UCSD-AML1 (cell line): ENCODE measurements around the gene CDH15.

Experiments used
- DNase-seq: peaks from one replicate; lab custom pipeline; 2025; ENCODE audit not compliant: unreplicated experiment; lab: John Stamatoyannopoulos, UW

CDH15 gene

DNA sequence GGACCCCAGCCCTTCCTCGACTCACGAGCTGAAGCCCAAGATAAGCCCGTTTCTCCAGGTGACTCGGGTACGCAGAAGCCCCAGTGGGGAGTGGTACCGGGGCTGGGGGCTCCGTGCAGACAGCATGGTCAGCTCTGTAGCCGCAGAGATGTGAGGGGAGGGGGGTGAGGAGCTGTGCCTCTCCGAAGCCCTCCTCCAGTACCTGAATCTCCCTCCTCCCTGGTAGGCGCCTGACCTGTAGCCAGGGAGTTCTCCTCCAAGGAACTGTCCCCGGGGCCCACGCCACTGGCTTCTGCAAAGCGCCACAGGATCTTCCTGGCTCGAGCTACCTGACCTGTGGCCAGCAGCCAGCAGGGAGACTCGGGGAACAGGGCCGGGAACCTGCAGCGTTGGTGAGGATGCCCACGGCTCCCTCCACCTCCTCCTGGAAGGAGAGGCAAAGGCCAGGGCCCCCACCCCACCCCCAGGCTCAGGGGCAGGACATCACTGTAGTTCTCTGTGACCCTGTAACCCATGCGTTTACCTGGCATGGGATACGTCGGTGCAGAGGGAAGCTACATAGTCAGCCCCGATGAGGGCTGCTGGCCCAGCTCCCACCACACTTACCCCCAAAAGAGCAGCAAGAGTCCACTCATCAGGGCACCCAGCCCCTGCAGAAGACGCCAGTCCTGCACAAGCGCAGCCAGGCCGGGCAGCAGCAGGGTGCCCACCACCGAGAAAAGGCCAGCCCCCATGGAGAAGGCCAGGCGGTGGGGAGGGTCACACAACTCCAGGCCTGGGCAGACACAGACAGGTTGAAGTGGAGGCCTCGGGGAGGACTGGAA lies 27.1 kb downstream of the CDH15 start:
- DNase-seq = no peak

DNA sequence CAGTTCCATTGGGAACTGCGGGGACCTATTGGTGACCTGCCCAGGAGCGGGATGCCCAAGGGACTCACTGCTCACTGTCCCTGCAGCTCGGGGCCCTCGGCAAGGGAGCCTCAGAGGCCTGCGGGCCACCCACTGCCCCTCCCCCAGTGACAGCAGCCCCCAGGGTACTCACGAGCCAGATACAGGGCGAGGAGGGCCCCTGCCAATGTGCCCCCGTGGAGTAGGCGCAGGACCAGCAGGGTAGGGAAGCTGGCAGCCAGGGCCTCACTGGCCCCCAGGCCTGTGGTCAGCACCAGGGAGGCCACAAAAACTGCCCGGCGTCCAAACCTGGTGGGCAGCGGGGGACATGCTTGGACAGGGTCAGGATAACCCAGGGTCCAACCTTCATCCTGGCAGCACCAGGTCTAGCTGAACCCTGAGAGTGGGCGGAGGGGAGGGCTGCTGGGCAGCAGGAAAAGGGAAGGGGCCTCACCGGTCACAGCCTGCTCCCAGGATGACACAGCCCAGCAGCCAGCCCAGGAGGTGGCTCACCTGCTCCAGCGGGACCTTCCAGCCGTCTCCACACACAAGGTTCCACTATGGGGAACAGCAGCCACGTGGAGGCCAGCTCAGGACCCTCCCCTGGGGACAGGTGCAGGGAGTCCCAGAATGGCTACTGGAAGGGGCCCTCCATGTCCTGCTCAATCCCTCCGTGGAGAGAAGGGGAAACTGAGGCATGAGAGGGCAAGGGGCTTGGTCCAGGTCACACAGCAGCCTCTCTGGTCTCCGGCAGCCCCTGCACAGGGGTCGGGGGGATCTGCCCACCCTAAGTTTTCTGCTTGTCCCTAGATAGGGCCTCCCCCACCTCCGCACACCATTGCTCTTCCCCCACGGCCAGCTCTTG lies 27.9 kb downstream of the CDH15 start:
- no peak for DNase-seq

DNA sequence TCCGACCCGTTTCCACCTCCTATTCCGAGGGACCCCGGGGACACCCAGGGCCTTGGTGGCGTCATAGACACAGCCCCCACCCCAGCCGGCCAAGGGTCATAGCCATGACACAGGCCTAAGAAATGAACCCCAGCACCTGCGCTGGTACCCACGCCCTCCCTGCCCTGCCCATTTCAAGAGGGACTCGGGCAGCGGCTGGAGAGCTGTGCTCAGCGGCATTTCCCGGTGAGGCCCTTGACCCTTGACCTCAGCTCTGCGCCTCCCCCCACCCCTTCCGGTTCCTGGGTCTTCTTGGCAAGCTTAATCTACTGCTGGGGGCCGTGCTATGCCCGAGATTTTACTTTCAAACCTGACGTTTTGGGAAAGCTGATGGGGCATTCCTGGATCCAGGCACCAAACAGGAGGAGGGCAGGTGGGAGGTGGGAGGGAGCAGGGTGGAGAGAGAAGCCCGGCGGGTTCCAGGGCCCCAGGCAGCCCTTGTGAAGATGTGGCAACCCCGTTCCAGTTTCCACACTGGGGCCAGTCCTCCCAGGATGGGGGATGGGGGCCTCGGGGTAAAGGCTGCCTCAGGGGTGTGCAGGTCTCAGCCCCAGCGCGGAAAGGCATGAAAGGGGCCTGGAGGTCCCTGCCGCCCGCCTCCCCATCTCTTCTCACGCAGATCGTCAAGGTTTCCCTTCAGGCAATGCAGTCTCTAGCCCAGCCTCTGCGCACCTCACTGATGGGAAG lies 28.7 kb downstream of the CDH15 start, which contains the start of gene SLC22A31:
Gene SLC22A31, minus strand, starts transcription at position 414 of the 726 bp plus-strand sequence. Its CDS starts 36 bp downstream, at position 378.
- no peak for DNase-seq

- no peak for DNase-seq
Measured at GRCh38 chr16:89200850-89201411, 29.4 kb downstream of the CDH15 start.

GRCh38 chr16:89201439-89202377 lies 30.2 kb downstream of the CDH15 start:
- no peak for DNase-seq

GRCh38 chr16:89202422-89203215 lies 31.1 kb downstream of the CDH15 start:
- no peak for DNase-seq

- no peak for DNase-seq
Measured at GRCh38 chr16:89207993-89208392, 36.4 kb downstream of the CDH15 start.

- no peak for DNase-seq
Measured at GRCh38 chr16:89209522-89210044, 38.0 kb downstream of the CDH15 start.

- DNase-seq = no peak
Measured at GRCh38 chr16:89210165-89210903, 38.8 kb downstream of the CDH15 start.

DNA sequence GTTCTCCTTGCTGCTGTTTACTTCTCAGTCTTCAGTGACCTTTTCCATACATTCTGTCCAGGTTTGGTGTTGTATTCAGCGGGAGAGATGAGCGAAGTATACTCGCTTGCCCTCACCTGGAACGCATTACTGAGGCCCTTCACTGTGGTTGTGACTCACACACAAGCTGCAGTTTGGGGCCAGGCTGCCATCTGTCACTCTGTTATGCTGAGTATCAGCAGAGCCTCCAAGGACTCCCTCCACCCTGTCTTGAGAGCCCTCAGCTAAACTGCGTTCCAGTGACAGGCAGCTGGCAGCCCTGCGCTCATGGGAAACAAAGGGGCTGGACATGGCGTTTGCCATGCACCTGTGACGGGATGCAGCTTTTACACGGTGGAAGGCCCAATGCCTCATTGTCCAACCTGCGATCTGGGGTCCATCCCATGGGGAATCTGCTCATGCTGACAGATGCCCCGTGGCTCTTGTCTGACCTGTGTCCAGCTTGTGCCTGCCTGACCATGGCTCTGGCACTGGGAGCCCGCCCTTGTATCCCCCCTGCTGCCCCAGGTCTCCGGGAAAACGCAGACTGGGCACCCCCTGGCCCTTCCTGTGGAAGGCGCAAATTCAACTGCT lies 39.5 kb downstream of the CDH15 start:
- no peak for DNase-seq

DNA sequence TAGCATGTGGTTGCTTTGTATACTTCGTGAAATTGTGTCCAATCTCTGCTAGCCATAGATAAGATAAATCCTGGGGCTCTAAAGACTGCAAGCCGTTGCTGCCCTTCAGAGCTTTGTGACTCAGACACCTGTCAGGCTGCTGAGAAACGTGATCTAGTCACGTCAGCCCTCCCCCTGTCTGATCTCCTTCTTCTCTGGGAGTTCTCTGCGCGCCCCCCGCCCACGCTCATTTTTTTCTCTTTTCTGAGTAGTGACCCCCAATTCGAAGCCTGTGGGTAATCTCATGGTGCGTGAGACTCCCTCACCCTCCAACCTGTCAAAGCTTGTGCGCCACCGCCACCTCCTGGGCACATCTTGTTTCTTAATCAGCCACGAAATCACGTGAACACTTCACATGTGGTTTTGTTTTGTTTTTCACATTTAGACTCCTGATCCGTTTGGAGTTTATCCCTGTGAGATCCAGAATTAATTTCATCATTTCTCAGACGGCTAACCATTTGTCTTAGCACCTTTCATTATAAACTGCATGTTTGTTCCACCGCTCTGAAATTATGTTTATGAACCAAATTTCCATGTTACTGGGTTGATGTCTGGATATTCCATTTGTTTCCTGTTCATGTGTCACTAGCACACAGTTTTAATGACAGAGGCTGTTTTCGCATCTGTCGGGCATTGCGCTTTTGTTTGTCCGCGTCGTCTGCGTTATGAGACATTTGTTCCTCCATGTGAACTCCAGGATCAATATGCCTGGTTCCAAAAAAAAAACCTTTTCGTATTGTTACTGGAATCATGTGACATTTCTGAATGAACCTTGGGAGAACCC lies 45.0 kb downstream of the CDH15 start:
- DNase-seq = peak; percentile 74

GRCh38 chr16:89217138-89217387 lies 45.5 kb downstream of the CDH15 start:
- DNase-seq = no peak

- peak; percentile 87 for DNase-seq
Measured at GRCh38 chr16:89217388-89218191, 46.0 kb downstream of the CDH15 start, which contains the start of gene ZNF778. Gene ZNF778 (plus strand): TSS chr16:89217703. CDS start chr16:89221128, 3,425 bp downstream.

- DNase-seq = no peak
Measured at GRCh38 chr16:89219365-89219764, 47.8 kb downstream of the CDH15 start.

DNA sequence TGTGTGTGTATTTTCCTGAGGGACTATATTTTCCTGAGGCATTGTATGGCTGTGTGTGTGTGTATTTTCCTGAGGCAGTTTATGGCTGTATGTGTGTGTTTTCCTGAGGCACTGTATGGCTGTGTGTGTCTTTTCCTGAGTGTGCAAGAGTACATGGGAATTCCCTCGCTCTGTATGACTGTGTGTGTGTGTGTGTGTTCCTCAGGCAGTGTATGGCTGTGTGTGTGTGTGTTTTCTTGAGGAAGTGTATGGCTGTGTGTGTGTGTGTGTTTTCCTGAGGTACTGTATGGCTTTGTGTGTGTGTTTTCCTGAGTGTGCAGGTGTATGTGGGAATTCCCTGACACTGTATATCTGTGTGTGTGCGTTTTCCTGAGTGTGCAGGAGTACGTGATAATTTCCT lies 50.1 kb downstream of the CDH15 start:
- no peak for DNase-seq

DNA sequence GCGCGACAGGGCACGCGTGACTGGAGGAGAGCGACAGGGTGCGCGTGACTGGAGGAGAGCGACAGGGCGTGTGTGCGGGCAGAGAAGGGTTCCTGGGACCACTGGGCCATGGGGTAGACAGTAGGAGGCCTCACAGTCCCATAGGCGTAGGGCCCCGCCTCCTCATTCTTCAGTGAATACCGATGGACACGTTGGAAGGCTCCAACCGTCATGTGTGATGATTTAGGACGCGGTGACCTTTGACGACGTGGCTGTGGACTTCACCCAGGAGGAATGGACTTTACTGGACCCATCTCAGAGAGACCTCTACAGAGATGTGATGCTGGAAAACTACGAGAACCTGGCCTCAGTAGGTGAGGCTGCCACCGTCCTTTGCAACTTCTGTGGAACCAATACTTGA lies 51.4 kb downstream of the CDH15 start:
- no peak for DNase-seq
